ENCODE measurements around the gene GSTT4. TPM values are rescaled to one million over a fixed set of nuclear protein-coding genes. Genes with fewer than 3 reads are reported as not detected.

Gene GSTT4
- total RNA-seq, 2 donors from 2014 or later = not detected

GRCh38 chr22:24039046-24039445, 33.8 kb upstream of the GSTT4 start:
- no peak for DNase-seq
- H3K27ac ChIP-seq = no peak overlapping the region
- intact Hi-C loops (cut with DNase I) = no loop called here
- H3K9me3 ChIP-seq = no peaks in the 10 kb centered on the region
- H3K27me3 ChIP-seq = no peaks in the 10 kb centered on the region
- no peak for TF ChIP-seq CTCF (IDR thresholded peaks at IDR 0.05)
- H3K4me1 ChIP-seq = no peaks in the 10 kb centered on the region
- peaks cover 20% of the 10 kb centered on the region for H3K36me3 ChIP-seq
- no peak overlapping the region for H3K9ac ChIP-seq (ENCODE audit: low read depth in 2 of 2, low read length in 2 of 2)
- no peak overlapping the region for H3K4me3 ChIP-seq

- H3K9ac ChIP-seq (ENCODE audit: low read depth in 2 of 2, low read length in 2 of 2) = no peak overlapping the region
- peaks cover 20% of the 10 kb centered on the region for H3K36me3 ChIP-seq
- TF ChIP-seq CTCF (IDR thresholded peaks at IDR 0.05) = no peak
- no peak for DNase-seq
- H3K27me3 ChIP-seq = no peaks in the 10 kb centered on the region
- no peaks in the 10 kb centered on the region for H3K9me3 ChIP-seq
- intact Hi-C loops (cut with DNase I) = no loop called here
- no peak overlapping the region for H3K27ac ChIP-seq
- H3K4me1 ChIP-seq = no peaks in the 10 kb centered on the region
- no peak overlapping the region for H3K4me3 ChIP-seq
Measured at GRCh38 chr22:24037851-24038765, 32.9 kb upstream of the GSTT4 start.

- TF ChIP-seq CTCF (IDR thresholded peaks at IDR 0.05) = no peak
- no peak overlapping the region for H3K4me3 ChIP-seq
Measured at GRCh38 chr22:24035296-24035695, 30.0 kb upstream of the GSTT4 start.

GRCh38 chr22:24033731-24034130, 28.5 kb upstream of the GSTT4 start:
- H3K4me3 ChIP-seq = no peak overlapping the region
- no peaks in the 10 kb centered on the region for H3K9me3 ChIP-seq
- H3K4me1 ChIP-seq = no peaks in the 10 kb centered on the region
- H3K27me3 ChIP-seq = no peaks in the 10 kb centered on the region
- intact Hi-C loops (cut with DNase I) = no loop called here
- peaks cover 8% of the 10 kb centered on the region for H3K36me3 ChIP-seq
- no peak for TF ChIP-seq CTCF (IDR thresholded peaks at IDR 0.05)
- DNase-seq = no peak
- H3K27ac ChIP-seq = no peak overlapping the region
- no peak overlapping the region for H3K9ac ChIP-seq (ENCODE audit: low read depth in 2 of 2, low read length in 2 of 2)

More at GRCh38 chr22:24035296-24035695, 30.0 kb upstream of the GSTT4 start:
- H3K27ac ChIP-seq = no peak overlapping the region
- peaks cover 20% of the 10 kb centered on the region for H3K36me3 ChIP-seq
- H3K9ac ChIP-seq (ENCODE audit: low read depth in 2 of 2, low read length in 2 of 2) = no peak overlapping the region
- intact Hi-C loops (cut with DNase I) = no loop called here
- no peak for DNase-seq
- H3K4me1 ChIP-seq = no peaks in the 10 kb centered on the region
- no peaks in the 10 kb centered on the region for H3K27me3 ChIP-seq
- H3K9me3 ChIP-seq = no peaks in the 10 kb centered on the region

- TF ChIP-seq CTCF (IDR thresholded peaks at IDR 0.05) = no peak
- intact Hi-C loops (cut with DNase I) = no loop called here
Measured at GRCh38 chr22:24030186-24030702, 25.0 kb upstream of the GSTT4 start.

More at GRCh38 chr22:24030186-24030702, 25.0 kb upstream of the GSTT4 start:
- H3K9ac ChIP-seq (ENCODE audit: low read depth in 2 of 2, low read length in 2 of 2) = no peak overlapping the region
- H3K9me3 ChIP-seq = no peaks in the 10 kb centered on the region
- no peak overlapping the region for H3K4me3 ChIP-seq
- DNase-seq = no peak
- no peaks in the 10 kb centered on the region for H3K27me3 ChIP-seq
- H3K4me1 ChIP-seq = peaks cover 7% of the 10 kb centered on the region
- no peak overlapping the region for H3K27ac ChIP-seq
- H3K36me3 ChIP-seq = no peaks in the 10 kb centered on the region

Data from colonic mucosa (tissue), 4 donors.